T-cell (primary cell): ENCODE measurements around the gene YEATS4. TPM values are rescaled to one million over a fixed set of nuclear protein-coding genes. Genes with fewer than 3 reads are reported as not detected.
A peak's percentile ranks its signal among the peaks of the same experiment; 100 is the strongest.

Experiments
- ATAC-seq, 4 experiments: fragments of 200-7000 bp in 3 of 4; fragments of 150-1000 bp in 1 of 4; cut with Tn5 transposase; replicated peaks in 1 of 4; 1 replicate in 3 of 4; 2 replicates in 1 of 4; pipeline ENCODE4 v1.10.0; 2021; ENCODE audit warnings: moderate library complexity in 3 of 4, mild to moderate bottlenecking in 2 of 4, moderate number of reproducible peaks in 1 of 4
- CTCF ChIA-PET, 2 donors: fragments of 300-600 bp; sonication (Branson Sonifier 250); formaldehyde crosslinking; loops; one replicate each; lab custom pipeline; 2022; ENCODE audit warnings: antibody characterized with exemption in 2 of 2; lab: Charles Lee
- POLR2A ChIA-PET, 2 donors: fragments of 300-600 bp; sonication (Branson Sonifier 250); formaldehyde crosslinking; loops; one replicate each; lab custom pipeline; 2022; ENCODE audit warnings: antibody characterized with exemption in 2 of 2; lab: Charles Lee
- DNase-seq, 35 experiments: peaks; one replicate each; pipeline versions ENCODE4 v3.0.0 to v3.0.0-alpha.2; 2013 to 2023
- H3K27ac ChIP-seq: one replicate; pipeline ENCODE4 v1.5.1; 2013; ENCODE audit warnings: low read length
- H3K27me3 ChIP-seq, 2 experiments: replicated peaks in 1 of 2; 1 replicate in 1 of 2; 2 replicates in 1 of 2; pipeline versions ENCODE4 v1.6.1 to v1.7.0; 2013; ENCODE audit warnings: low read length in 1 of 2, mixed read lengths in 1 of 2; ENCODE audit not compliant: control insufficient read depth in 2 of 2, insufficient read depth in 2 of 2; ENCODE audit errors: extremely low read depth in 1 of 2
- H3K36me3 ChIP-seq, 2 donors: 1 replicate in 1 of 2; 2 replicates in 1 of 2; pipeline versions ENCODE4 v1.6.1 to v1.7.0; 2013; ENCODE audit warnings: low read length in 1 of 2; ENCODE audit not compliant: control insufficient read depth in 2 of 2, insufficient read depth in 1 of 2; ENCODE audit errors: extremely low read depth in 1 of 2
- H3K4me1 ChIP-seq, 2 experiments: 1 replicate in 1 of 2; 2 replicates in 1 of 2; pipeline versions ENCODE4 v1.6.1 to v1.7.0; 2013; ENCODE audit warnings: low read length in 2 of 2, mixed read lengths in 1 of 2; ENCODE audit not compliant: insufficient read depth in 2 of 2, control insufficient read depth in 1 of 2; ENCODE audit errors: extremely low read depth in 1 of 2
- H3K4me3 ChIP-seq, 2 donors: 1 replicate in 1 of 2; 2 replicates in 1 of 2; pipeline versions ENCODE4 v1.5.1 to v1.7.0; 2013; ENCODE audit warnings: mild to moderate bottlenecking in 2 of 2, low read length in 1 of 2, moderate library complexity in 1 of 2; ENCODE audit not compliant: control insufficient read depth in 1 of 2; ENCODE audit errors: extremely low read depth in 1 of 2
- H3K9me3 ChIP-seq: 2 replicates; pipeline ENCODE4 v1.7.0; 2013
- H3K27ac Mint-ChIP-seq, 2 donors: one replicate each; pipeline ENCODE4 v1.8.0; 2020 to 2021; ENCODE audit warnings: mild to moderate bottlenecking in 2 of 2, mixed read lengths in 2 of 2
- H3K27me3 Mint-ChIP-seq, 2 donors: one replicate each; pipeline ENCODE4 v1.8.0; 2021 to 2022; ENCODE audit warnings: mixed read lengths in 2 of 2
- H3K36me3 Mint-ChIP-seq: one replicate; pipeline ENCODE4 v1.8.0; 2021; ENCODE audit warnings: mixed read lengths
- H3K4me1 Mint-ChIP-seq, 3 donors: one replicate each; pipeline ENCODE4 v1.8.0; 2020 to 2022; ENCODE audit warnings: mixed read lengths in 3 of 3, mild to moderate bottlenecking in 1 of 3
- H3K4me3 Mint-ChIP-seq, 3 donors: one replicate each; pipeline ENCODE4 v1.8.0; 2020 to 2022; ENCODE audit warnings: mild to moderate bottlenecking in 3 of 3, mixed read lengths in 3 of 3, moderate library complexity in 3 of 3
- H3K9me3 Mint-ChIP-seq, 3 donors: one replicate each; pipeline ENCODE4 v1.8.0; 2020 to 2022; ENCODE audit warnings: mixed read lengths in 3 of 3
- WGBS: methylation state at CpG from one replicate; pipeline ENCODE4 v1.1.5; 2013; ENCODE audit warnings: missing lambda C conversion rate; ENCODE audit not compliant: insufficient coverage; 5-methylcytosine and 5-hydroxymethylcytosine counted together
- total RNA-seq, 35 experiments: library from RNA in 6 of 35; stranded (reverse) in 6 of 35; fragments of 120-200 nt in 1 of 35; gene quantifications; one replicate each; pipeline versions ENCODE4 v1.2.1 to v1.2.4 and lab custom pipeline; 2013 to 2026

The YEATS4 gene
- total RNA-seq, 5 donors from 2014 or later (not counting 1 experiment from before 2014, with no cell fraction given): 16.3 to 29.6 (median 21.5) TPM

DNA sequence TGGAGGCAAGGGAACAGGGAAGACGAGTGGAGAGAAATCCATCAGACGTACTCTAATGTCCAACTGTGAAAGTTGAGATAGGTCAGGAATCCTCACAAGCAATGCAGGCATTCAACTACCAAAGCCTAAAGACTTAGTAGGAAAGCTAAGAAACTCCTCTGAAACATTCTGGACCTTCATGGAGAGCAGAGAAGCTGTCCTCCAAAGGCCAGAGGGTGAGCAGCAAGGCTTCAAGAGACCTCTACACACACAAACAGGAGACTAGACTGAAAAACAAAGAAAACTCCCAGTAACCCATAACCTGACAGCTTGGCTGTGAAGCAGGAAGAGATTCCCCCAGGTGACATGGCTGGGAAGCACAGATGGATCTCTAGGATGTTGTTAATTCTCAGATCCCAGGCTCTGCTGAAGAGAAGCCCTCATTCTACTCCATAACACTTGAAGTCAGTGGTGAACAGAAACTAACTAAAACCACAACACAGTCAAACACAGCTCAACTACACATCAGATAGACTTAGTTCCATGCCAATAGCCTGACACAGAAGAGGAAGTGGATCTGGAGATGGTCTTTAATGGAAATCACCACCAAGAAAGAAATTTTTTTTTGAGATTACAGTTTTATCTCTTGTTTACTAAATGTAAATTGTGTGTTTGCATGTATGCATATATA lies 34.6 kb upstream of the YEATS4 start:
- Histone ChIP-seq H3K4me3 (no peak overlapping the region), H3K36me3 (no peaks in the 10 kb centered on the region), H3K9me3 (no peaks in the 10 kb centered on the region), H3K27me3 (no peaks in the 10 kb centered on the region), H3K4me1 (peaks cover 8 to 9% of the 10 kb centered on the region in 2 experiments), H3K27ac (no peak overlapping the region)
- peaks cover 0 to 5% (median 0%) of the 10 kb centered on the region in 3 donors for H3K9me3 Mint-ChIP-seq
- peaks cover 5 to 8% of the 10 kb centered on the region in 2 donors for H3K27me3 Mint-ChIP-seq
- peaks cover 27% of the 10 kb centered on the region for H3K36me3 Mint-ChIP-seq
- no peak for DNase-seq
- ChIA-PET CTCF (interaction anchor here in 1 of 2 donors (0.6 to 1.2 kb wide), 2 partner anchors 27 to 427 kb away, joined by 3 to 4 read pairs; no protein-coding TSS in a partner anchor), POLR2A (interaction anchor here in 1 of 2 donors (1.0 kb wide), 1 partner anchor 9 kb away, joined by 3 read pairs; no protein-coding TSS in a partner anchor)
- WGBS: no CpG with 5 or more reads among the region's 2 CpGs
- H3K4me1 Mint-ChIP-seq: peaks cover 25 to 39% (median 26%) of the 10 kb centered on the region in 3 donors
- no peak overlapping the region for H3K4me3 Mint-ChIP-seq
- ATAC-seq: peak in 1 of 4 experiments; percentile 39
- H3K27ac Mint-ChIP-seq: no peak overlapping the region

DNA sequence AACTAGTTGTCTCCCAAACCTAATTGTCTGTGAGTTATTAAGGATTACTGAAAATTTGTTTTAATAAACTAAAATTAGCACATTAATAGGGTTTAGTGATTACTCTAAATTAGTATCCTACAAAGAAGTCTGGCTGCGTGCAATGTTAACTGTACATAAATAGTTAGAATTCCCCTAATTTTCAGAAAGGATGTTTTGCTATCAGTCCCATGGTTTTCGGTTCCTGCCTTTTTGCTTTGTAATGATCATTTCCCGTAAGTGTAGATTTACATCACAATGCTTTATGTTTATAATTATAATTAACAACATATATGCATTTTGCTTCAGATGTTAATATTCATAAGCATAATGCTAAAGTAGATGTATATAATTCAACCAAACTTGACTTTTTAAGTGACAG lies 31.1 kb upstream of the YEATS4 start:
- Mint-ChIP-seq H3K27me3 (no peaks in the 10 kb centered on the region), H3K9me3 (no peaks in the 10 kb centered on the region), H3K4me1 (peaks cover 50 to 65% (median 50%) of the 10 kb centered on the region in 3 donors), H3K4me3 (peak overlapping the region in 2 of 3 donors; percentile 9 to 43), H3K27ac (peak overlapping the region; percentile 96 to 100), H3K36me3 (peaks cover 24% of the 10 kb centered on the region)
- ChIA-PET CTCF (no interaction called here), POLR2A (no interaction called here)
- DNase-seq (no peak), ATAC-seq (no peak)
- no peaks in the 10 kb centered on the region for H3K36me3 ChIP-seq
- no peaks in the 10 kb centered on the region for H3K9me3 ChIP-seq
- H3K27ac ChIP-seq: peak overlapping the region; percentile 91
- no peak overlapping the region for H3K4me3 ChIP-seq
- WGBS: no CpG with 5 or more reads among the region's 3 CpGs
- no peaks in the 10 kb centered on the region for H3K27me3 ChIP-seq
- H3K4me1 ChIP-seq: peaks cover 11 to 21% of the 10 kb centered on the region in 2 experiments

DNA sequence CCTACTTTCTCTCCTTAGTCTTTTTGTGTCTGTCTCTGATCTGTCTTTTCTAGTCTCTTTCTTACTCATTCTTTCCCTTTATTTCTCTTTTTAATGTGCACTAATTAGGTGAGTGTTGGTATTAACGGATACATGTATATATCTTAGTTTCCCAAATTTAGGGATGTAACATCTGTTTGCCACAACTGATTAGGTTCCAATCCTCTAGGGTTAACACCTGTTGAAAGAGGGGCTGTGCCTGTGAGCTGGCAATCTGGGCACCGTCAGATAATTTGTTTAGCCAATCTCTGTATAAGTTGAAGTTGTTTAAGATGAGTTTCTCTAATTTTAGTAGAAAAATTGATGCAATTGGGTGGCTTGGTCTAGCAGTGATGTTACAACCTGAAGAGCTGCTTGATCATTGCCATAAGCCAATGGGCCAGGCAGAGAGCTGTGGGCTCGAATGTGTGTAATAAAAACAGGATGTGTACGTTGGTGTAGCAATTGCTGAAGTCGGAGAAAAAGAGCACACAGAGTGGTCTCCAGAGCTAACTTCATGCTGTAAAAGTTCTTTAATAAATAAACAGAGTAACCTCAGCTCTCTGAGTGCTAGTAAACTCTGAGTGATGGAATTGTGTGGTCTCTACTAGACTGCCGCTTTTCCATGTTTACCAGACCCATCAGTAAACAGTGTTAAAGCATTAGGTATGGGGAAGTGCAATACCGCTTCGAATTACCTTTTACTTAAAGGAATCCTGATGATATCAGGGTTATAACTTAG lies 29.7 kb upstream of the YEATS4 start:
- peaks cover 18 to 24% of the 10 kb centered on the region in 2 experiments for H3K4me1 ChIP-seq
- DNase-seq: peak in 34 of 35 experiments; percentile 7 to 78 (median 48)
- 38% methylated on average over 2 of the region's 8 CpGs for WGBS
- peak overlapping the region; percentile 30 to 53 for H3K4me3 ChIP-seq
- peak; percentile 43 to 69 (median 55) for ATAC-seq
- Mint-ChIP-seq H3K27me3 (no peaks in the 10 kb centered on the region), H3K36me3 (peaks cover 24% of the 10 kb centered on the region), H3K4me1 (peaks cover 58 to 68% (median 64%) of the 10 kb centered on the region in 3 donors), H3K27ac (peak overlapping the region; percentile 96 to 100), H3K4me3 (peak overlapping the region; percentile 83 to 91 (median 91)), H3K9me3 (no peaks in the 10 kb centered on the region)
- ChIA-PET POLR2A (interaction anchor here (0.5 to 2.6 kb wide), 5 partner anchors 9 to 1179 kb away, joined by 3 to 11 read pairs (median 5); no protein-coding TSS in a partner anchor), CTCF (interaction anchor here (0.6 to 2.7 kb wide), 9 partner anchors 11 to 240 kb away, joined by 3 to 31 read pairs (median 4); no protein-coding TSS in a partner anchor)
- H3K27me3 ChIP-seq: no peaks in the 10 kb centered on the region
- H3K9me3 ChIP-seq: no peaks in the 10 kb centered on the region
- H3K36me3 ChIP-seq: no peaks in the 10 kb centered on the region
- peak overlapping the region; percentile 91 for H3K27ac ChIP-seq

DNA sequence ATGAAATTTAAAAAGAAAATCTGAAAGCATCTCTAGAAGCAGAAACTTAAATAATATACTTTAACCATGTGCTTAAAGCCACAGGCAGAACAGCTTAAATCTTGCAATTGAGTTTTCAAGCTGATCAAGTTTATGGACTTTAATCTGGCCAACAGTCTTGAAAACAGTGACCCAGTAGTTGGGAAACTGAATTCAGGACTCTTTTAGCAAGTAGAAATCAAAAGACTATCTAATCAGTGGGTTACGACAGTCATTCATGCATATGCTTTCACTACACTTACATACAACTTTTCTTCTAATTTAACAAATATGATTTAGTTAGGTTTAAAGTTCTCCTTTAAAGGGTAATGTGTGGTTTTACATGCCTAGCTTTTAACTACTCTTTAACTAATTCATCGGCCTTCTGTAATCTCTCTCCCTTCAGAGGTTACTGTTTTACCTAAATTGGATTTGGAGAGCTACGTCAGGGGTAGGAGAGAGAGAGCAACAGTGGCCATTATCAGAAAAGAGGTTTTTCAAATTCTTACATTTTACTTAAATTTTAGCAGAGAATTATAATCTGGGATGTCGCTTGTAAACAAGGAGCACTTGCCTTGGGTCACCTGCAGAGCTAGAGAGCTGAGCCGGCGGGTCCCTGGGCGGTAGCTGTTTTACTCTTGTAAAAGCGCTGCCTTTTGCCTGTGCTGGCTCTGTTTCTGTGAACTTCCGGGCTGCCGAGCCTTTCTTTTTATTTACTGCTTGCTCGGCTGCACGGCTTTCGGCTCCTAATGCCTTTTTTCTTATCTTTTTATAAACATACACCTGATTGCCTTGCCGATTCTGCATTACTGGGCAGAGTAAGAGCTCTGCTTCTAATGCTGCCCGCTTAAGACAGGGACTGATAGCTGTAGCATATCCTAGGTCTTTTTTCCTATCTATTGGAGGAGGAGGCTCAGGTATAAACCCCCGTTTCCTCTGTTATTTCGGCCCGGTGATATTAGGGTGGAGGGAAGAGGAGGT lies 28.8 kb upstream of the YEATS4 start:
- Mint-ChIP-seq H3K4me3 (peak overlapping the region; percentile 83 to 91 (median 91)), H3K9me3 (no peaks in the 10 kb centered on the region), H3K27me3 (no peaks in the 10 kb centered on the region), H3K27ac (peak overlapping the region; percentile 96 to 100), H3K36me3 (peaks cover 24% of the 10 kb centered on the region), H3K4me1 (peaks cover 58 to 65% (median 63%) of the 10 kb centered on the region in 3 donors)
- H3K36me3 ChIP-seq: no peaks in the 10 kb centered on the region
- 0% methylated on average over 7 of the region's 18 CpGs for WGBS
- ChIA-PET POLR2A (interaction anchor here (0.5 to 2.6 kb wide), 11 partner anchors 10 to 1178 kb away, joined by 3 to 16 read pairs (median 5); partner anchors contain the start of gene YEATS4 (in 1 of the 2)), CTCF (interaction anchor here (0.6 to 2.7 kb wide), 15 partner anchors 12 to 240 kb away, joined by 3 to 31 read pairs (median 4); no protein-coding TSS in a partner anchor)
- H3K27me3 ChIP-seq: no peaks in the 10 kb centered on the region
- H3K9me3 ChIP-seq: no peaks in the 10 kb centered on the region
- peak overlapping the region; percentile 53 to 72 for H3K4me3 ChIP-seq
- peak overlapping the region; percentile 91 for H3K27ac ChIP-seq
- peak; percentile 51 to 78 (median 66) for DNase-seq
- peaks cover 20 to 22% of the 10 kb centered on the region in 2 experiments for H3K4me1 ChIP-seq
- peak; percentile 71 to 81 (median 76) for ATAC-seq

DNA sequence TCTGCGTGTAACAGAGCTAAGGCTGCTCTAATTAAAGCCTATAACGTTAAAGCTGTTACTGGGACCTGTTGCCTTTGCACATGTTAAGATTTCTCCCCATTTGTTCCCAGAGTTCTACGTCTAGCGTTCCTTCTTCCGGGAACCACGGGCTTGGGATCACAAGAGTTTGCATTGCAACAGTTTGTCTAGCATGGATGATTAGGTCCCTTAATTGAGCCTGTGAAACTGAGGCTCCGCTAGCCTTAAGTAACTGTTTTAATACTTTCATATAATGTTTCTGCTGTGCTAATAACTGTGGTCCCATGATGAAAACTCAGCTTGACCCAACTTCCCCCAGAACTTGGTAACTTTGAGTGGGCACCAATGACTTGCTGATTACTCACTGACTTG lies 28.0 kb upstream of the YEATS4 start:
- peaks cover 58 to 65% (median 63%) of the 10 kb centered on the region in 3 donors for H3K4me1 Mint-ChIP-seq

More for the DNA sequence above, 28.0 kb upstream of the YEATS4 start:
- H3K27ac Mint-ChIP-seq: peak overlapping the region; percentile 96 to 100
- Histone ChIP-seq H3K27me3 (no peaks in the 10 kb centered on the region), H3K36me3 (no peaks in the 10 kb centered on the region), H3K27ac (peak overlapping the region; percentile 91), H3K4me1 (peaks cover 20 to 22% of the 10 kb centered on the region in 2 experiments), H3K4me3 (peak overlapping the region; percentile 53 to 72), H3K9me3 (no peaks in the 10 kb centered on the region)
- peaks cover 20% of the 10 kb centered on the region for H3K36me3 Mint-ChIP-seq
- ATAC-seq: no peak
- H3K9me3 Mint-ChIP-seq: no peaks in the 10 kb centered on the region
- ChIA-PET POLR2A (interaction anchor here (0.5 to 2.6 kb wide), 5 partner anchors 26 to 1108 kb away, joined by 3 to 16 read pairs (median 8); partner anchors contain the start of gene YEATS4 (in 1 of the 2)), CTCF (interaction anchor here (0.5 to 2.7 kb wide), 10 partner anchors 13 to 480 kb away, joined by 3 to 31 read pairs (median 4); partner anchors contain the start of gene RAB3IP (in 1 of the 2))
- H3K27me3 Mint-ChIP-seq: no peaks in the 10 kb centered on the region
- no peak for DNase-seq
- H3K4me3 Mint-ChIP-seq: peak overlapping the region; percentile 83 to 91 (median 91)
- WGBS: 39% methylated on average over 5 of the region's 7 CpGs
